ENCODE results near the gene FER1L5. TPM values are rescaled to one million over a fixed set of nuclear protein-coding genes. Genes with fewer than 3 reads are reported as not detected.

FER1L5 gene
- total and polyA plus RNA-seq, 12 donors = 0.02 to 0.87 (median 0.14) TPM; not detected in 1

DNA sequence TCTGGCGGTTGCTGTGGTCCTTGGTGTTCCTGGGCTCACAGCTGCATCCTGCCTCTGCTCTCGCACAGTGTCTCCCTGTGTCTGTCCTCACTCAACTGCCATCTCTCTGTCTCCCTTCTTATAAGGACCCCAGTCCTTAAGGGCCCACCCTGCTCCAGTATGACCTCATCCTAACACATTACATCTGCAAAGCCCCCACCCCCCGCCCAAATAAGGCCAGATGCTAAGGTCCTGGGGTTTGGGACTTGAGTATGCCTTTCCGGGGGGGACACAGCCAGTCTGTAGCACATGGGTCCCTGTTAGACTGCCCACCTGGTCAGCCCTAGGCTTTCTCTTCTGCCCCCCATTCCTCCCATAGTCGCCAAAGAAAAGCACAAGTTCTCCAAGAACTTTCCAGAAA, 40.7 kb downstream of the FER1L5 start:
- 88 to 92% (median 90%) methylated on average over 5 of the region's 5 CpGs for WGBS, 4 donors
- no peak for DNase-seq
- intact Hi-C loops (cut with DNase I) = no loop called here
- H3K4me1 ChIP-seq (replicated peaks in 1 of 2) = peaks cover 3 to 10% of the 10 kb centered on the region in 2 donors
- no peak overlapping the region for H3K27ac ChIP-seq
- H3K4me3 ChIP-seq = no peak overlapping the region
- no peaks in the 10 kb centered on the region for H3K36me3 ChIP-seq (replicated peaks in 1 of 2)
- H3K27me3 ChIP-seq = no peaks in the 10 kb centered on the region
- no peaks in the 10 kb centered on the region for H3K9me3 ChIP-seq (replicated peaks in 1 of 3)
- no peak for TF ChIP-seq POLR2A (IDR thresholded peaks at IDR 0.05)
- TF ChIP-seq, protein P1, sequence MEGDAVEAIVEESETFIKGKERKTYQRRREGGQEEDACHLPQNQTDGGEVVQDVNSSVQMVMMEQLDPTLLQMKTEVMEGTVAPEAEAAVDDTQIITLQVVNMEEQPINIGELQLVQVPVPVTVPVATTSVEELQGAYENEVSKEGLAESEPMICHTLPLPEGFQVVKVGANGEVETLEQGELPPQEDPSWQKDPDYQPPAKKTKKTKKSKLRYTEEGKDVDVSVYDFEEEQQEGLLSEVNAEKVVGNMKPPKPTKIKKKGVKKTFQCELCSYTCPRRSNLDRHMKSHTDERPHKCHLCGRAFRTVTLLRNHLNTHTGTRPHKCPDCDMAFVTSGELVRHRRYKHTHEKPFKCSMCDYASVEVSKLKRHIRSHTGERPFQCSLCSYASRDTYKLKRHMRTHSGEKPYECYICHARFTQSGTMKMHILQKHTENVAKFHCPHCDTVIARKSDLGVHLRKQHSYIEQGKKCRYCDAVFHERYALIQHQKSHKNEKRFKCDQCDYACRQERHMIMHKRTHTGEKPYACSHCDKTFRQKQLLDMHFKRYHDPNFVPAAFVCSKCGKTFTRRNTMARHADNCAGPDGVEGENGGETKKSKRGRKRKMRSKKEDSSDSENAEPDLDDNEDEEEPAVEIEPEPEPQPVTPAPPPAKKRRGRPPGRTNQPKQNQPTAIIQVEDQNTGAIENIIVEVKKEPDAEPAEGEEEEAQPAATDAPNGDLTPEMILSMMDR (IDR thresholded peaks at IDR 0.05) = no peak

DNA sequence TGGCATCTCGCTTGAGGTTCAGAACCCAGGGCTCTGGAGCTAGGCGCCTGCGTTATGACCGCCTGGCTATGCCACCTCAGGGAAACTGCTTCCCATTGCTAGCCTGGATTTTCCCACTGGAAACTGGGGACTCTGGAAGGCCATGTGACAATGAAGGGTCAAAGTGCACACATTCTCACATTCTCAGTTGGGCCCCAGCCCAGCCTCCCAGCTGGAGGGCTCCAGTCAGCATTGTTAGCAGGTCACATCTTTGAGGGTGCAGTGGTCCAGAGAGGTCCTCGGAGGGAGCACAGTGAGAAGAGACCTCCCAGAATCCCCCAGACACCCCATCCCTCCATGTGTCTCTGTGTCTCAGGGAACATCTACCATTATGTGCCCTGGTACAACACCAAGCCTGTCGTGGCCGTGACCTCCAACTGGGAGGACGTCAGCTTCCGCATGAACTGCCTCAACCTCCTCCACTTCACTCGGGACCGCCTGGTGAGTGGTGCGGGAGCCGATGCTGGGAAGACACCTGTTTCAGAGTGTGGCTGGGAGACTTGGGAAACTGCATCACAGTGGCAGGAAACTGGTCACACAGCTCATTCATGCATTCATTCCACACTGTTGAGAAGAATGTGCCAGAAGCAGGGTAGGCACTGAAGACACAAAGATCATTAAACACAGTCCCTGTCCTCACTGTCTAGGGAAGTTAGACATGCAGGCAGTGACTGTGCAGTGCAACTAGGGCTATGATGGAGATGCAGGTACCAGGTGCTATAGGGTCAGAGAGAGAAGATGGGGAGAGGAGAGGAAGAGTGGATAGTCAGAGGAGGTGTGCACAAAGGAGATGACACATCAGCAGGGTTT, 41.6 kb downstream of the FER1L5 start:
- Histone ChIP-seq H3K36me3 (replicated peaks in 1 of 2) (no peaks in the 10 kb centered on the region), H3K4me3 (no peak overlapping the region), H3K9me3 (replicated peaks in 1 of 3) (no peaks in the 10 kb centered on the region), H3K27ac (no peak overlapping the region), H3K27me3 (no peaks in the 10 kb centered on the region), H3K4me1 (replicated peaks in 1 of 2) (peaks cover 3 to 12% of the 10 kb centered on the region in 2 donors)
- 82 to 94% (median 93%) methylated on average over 9 to 13 of the region's 13 CpGs for WGBS, 4 donors
- TF ChIP-seq, protein P1 (IDR thresholded peaks at IDR 0.05) = no peak
- TF ChIP-seq POLR2A (IDR thresholded peaks at IDR 0.05) = no peak
- no peak for DNase-seq
- intact Hi-C loops (cut with DNase I) = no loop called here

DNA sequence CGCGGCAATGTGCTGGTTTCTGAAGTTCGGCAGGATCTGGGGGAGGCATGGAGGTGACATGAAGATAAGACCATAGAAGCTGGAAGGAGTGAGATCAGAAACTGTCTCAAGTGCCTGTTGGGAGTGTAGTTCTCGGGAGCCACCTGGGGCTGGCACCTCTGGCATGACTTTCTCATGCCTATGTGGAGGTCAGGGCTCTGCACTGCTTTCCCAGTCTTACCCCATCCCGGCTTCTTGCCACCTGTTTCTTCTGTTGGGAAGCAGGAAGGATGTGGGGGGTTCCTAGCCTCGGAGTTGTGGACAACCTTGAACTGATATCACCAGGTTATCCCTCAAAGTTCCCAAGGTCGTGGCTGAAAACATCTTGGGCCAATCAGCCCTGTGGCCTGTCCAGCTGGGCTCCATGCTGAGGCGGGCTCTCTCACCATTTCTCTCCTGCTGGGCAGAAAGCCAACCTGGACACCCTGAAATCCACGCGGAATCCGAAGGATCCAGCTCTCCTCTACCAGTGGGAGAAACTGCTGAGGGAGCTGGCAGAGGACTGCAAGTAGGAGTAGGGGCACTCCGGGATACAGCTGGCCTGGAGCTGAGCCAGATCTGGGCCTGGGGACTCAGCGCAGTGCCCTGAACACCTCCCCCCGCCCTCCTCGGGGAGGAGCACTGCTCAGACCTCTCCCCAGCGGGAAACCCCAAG, 42.5 kb downstream of the FER1L5 start:
- no peak overlapping the region for H3K27ac ChIP-seq
- peak in 1 of 7 donors; percentile 14 for DNase-seq
- no peak overlapping the region for H3K4me3 ChIP-seq
- H3K4me1 ChIP-seq (replicated peaks in 1 of 2) = peaks cover 3 to 12% of the 10 kb centered on the region in 2 donors
- H3K36me3 ChIP-seq (replicated peaks in 1 of 2) = no peaks in the 10 kb centered on the region
- no peak for TF ChIP-seq POLR2A (IDR thresholded peaks at IDR 0.05)
- TF ChIP-seq, protein P1 (IDR thresholded peaks at IDR 0.05) = no peak
- no peaks in the 10 kb centered on the region for H3K9me3 ChIP-seq (replicated peaks in 1 of 3)
- H3K27me3 ChIP-seq = no peaks in the 10 kb centered on the region
- 62 to 84% (median 69%) methylated on average over 8 to 16 of the region's 16 CpGs for WGBS, 4 donors
- intact Hi-C loops (cut with DNase I) = no loop called here

All from adrenal gland (tissue), 12 donors.